ENCODE measurements around the gene TREML4.

DNA sequence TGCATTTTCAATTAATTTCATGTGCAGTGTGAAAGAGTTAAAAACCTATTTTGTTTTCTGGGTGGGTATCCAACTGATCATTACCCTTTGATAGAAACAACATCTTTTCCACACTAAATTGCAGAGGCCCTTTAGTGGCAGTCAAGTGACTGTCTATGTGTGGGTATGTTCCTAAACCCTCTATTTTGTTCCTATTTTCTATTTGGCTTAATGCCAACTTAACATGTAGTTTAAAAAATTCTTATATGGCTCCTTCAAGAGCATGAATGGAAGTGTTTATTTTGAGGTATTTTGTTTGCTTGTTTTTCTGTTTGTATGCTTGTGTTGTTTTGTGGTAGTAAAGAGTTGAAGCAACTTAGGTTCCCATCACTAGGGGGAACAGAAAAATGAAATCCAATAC, 38.4 kb downstream of the TREML4 start:
- TF ChIP-seq RFX5 (IDR thresholded peaks at IDR 0.05; ENCODE audit: borderline replicate concordance, low read depth, low read length) = no peak
- TF ChIP-seq HDAC2 (IDR thresholded peaks at IDR 0.05; ENCODE audit: borderline replicate concordance in 1 of 2, low read depth in 2 of 2, low read length in 2 of 2) = no peak
- TF ChIP-seq CTCF (IDR thresholded peaks at IDR 0.05; ENCODE audit: control extremely low read depth in 1 of 3, insufficient read depth in 1 of 3, low read depth in 1 of 3, low read length in 3 of 3) = no peak
- TF ChIP-seq, protein P1, sequence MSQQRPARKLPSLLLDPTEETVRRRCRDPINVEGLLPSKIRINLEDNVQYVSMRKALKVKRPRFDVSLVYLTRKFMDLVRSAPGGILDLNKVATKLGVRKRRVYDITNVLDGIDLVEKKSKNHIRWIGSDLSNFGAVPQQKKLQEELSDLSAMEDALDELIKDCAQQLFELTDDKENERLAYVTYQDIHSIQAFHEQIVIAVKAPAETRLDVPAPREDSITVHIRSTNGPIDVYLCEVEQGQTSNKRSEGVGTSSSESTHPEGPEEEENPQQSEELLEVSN (IDR thresholded peaks at IDR 0.05) = no peak
- TF ChIP-seq JUN (IDR thresholded peaks at IDR 0.05; ENCODE audit: low read depth, low read length) = no peak
- no peak for TF ChIP-seq RXRA (IDR thresholded peaks at IDR 0.05; ENCODE audit: insufficient read depth, low read depth, low read length)
- no peak for TF ChIP-seq RBBP5 (IDR thresholded peaks at IDR 0.05; ENCODE audit: borderline replicate concordance, low read depth, low read length)
- TF ChIP-seq, protein P2, sequence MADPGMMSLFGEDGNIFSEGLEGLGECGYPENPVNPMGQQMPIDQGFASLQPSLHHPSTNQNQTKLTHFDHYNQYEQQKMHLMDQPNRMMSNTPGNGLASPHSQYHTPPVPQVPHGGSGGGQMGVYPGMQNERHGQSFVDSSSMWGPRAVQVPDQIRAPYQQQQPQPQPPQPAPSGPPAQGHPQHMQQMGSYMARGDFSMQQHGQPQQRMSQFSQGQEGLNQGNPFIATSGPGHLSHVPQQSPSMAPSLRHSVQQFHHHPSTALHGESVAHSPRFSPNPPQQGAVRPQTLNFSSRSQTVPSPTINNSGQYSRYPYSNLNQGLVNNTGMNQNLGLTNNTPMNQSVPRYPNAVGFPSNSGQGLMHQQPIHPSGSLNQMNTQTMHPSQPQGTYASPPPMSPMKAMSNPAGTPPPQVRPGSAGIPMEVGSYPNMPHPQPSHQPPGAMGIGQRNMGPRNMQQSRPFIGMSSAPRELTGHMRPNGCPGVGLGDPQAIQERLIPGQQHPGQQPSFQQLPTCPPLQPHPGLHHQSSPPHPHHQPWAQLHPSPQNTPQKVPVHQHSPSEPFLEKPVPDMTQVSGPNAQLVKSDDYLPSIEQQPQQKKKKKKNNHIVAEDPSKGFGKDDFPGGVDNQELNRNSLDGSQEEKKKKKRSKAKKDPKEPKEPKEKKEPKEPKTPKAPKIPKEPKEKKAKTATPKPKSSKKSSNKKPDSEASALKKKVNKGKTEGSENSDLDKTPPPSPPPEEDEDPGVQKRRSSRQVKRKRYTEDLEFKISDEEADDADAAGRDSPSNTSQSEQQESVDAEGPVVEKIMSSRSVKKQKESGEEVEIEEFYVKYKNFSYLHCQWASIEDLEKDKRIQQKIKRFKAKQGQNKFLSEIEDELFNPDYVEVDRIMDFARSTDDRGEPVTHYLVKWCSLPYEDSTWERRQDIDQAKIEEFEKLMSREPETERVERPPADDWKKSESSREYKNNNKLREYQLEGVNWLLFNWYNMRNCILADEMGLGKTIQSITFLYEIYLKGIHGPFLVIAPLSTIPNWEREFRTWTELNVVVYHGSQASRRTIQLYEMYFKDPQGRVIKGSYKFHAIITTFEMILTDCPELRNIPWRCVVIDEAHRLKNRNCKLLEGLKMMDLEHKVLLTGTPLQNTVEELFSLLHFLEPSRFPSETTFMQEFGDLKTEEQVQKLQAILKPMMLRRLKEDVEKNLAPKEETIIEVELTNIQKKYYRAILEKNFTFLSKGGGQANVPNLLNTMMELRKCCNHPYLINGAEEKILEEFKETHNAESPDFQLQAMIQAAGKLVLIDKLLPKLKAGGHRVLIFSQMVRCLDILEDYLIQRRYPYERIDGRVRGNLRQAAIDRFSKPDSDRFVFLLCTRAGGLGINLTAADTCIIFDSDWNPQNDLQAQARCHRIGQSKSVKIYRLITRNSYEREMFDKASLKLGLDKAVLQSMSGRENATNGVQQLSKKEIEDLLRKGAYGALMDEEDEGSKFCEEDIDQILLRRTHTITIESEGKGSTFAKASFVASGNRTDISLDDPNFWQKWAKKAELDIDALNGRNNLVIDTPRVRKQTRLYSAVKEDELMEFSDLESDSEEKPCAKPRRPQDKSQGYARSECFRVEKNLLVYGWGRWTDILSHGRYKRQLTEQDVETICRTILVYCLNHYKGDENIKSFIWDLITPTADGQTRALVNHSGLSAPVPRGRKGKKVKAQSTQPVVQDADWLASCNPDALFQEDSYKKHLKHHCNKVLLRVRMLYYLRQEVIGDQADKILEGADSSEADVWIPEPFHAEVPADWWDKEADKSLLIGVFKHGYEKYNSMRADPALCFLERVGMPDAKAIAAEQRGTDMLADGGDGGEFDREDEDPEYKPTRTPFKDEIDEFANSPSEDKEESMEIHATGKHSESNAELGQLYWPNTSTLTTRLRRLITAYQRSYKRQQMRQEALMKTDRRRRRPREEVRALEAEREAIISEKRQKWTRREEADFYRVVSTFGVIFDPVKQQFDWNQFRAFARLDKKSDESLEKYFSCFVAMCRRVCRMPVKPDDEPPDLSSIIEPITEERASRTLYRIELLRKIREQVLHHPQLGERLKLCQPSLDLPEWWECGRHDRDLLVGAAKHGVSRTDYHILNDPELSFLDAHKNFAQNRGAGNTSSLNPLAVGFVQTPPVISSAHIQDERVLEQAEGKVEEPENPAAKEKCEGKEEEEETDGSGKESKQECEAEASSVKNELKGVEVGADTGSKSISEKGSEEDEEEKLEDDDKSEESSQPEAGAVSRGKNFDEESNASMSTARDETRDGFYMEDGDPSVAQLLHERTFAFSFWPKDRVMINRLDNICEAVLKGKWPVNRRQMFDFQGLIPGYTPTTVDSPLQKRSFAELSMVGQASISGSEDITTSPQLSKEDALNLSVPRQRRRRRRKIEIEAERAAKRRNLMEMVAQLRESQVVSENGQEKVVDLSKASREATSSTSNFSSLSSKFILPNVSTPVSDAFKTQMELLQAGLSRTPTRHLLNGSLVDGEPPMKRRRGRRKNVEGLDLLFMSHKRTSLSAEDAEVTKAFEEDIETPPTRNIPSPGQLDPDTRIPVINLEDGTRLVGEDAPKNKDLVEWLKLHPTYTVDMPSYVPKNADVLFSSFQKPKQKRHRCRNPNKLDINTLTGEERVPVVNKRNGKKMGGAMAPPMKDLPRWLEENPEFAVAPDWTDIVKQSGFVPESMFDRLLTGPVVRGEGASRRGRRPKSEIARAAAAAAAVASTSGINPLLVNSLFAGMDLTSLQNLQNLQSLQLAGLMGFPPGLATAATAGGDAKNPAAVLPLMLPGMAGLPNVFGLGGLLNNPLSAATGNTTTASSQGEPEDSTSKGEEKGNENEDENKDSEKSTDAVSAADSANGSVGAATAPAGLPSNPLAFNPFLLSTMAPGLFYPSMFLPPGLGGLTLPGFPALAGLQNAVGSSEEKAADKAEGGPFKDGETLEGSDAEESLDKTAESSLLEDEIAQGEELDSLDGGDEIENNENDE (IDR thresholded peaks at IDR 0.05; ENCODE audit: insufficient replicate concordance, low read length) = no peak
- no peak for TF ChIP-seq POLR2A (IDR thresholded peaks at IDR 0.05; ENCODE audit: control extremely low read depth in 1 of 2, low read depth in 2 of 2, low read length in 2 of 2)
- TF ChIP-seq, protein P3, sequence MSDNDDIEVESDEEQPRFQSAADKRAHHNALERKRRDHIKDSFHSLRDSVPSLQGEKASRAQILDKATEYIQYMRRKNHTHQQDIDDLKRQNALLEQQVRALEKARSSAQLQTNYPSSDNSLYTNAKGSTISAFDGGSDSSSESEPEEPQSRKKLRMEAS (IDR thresholded peaks at IDR 0.05) = no peak
